Suprapubic skin (tissue), 4 donors: ENCODE data around the gene DUOX1.

Experiments used
- CTCF ChIP-seq, 2 donors: fragments of 200-600 bp in 1 of 2; fragments of 450-650 bp in 1 of 2; sonication (generic) in 1 of 2; IDR thresholded peaks; one replicate each; pipeline ENCODE4 v1.5.1; 2016 to 2019; ENCODE audit warnings: antibody characterized with exemption in 2 of 2, mild to moderate bottlenecking in 1 of 2, moderate library complexity in 1 of 2
- EP300 ChIP-seq: sonication (generic); formaldehyde crosslinking; IDR thresholded peaks from one replicate; pipeline ENCODE4 v1.6.1; 2017; ENCODE audit warnings: antibody characterized with exemption
- POLR2AphosphoS5 ChIP-seq, 3 donors: sonication (generic); formaldehyde crosslinking; IDR thresholded peaks; one replicate each; pipeline ENCODE4 v1.6.1; 2017; ENCODE audit warnings: antibody characterized with exemption in 3 of 3

GRCh38 chr15:45094358-45094730 is 35.5 kb upstream of the DUOX1 start:
- TF ChIP-seq CTCF (IDR thresholded peaks at IDR 0.05) (no peak), POLR2AphosphoS5 (IDR thresholded peaks at IDR 0.05) (no peak), EP300 (no peak)
